22Rv1 (cell line): ENCODE data around the gene SRI.

ENCODE experiments used
- CTCF ChIP-seq: fragments of 450-650 bp; IDR thresholded peaks from 2 replicates; pipeline ENCODE4 v1.5.1; 2017; ENCODE audit warnings: mild to moderate bottlenecking
- ZFX ChIP-seq: fragments of 450-650 bp; IDR thresholded peaks from 2 replicates; pipeline ENCODE4 v1.6.1; 2017; ENCODE audit warnings: antibody characterized with exemption, borderline replicate concordance

- TF ChIP-seq CTCF (no peak), ZFX (no peak)
These were observed 18.5 kb downstream of the SRI start for GRCh38 chr7:88201305-88201704.
